ENCODE data around the gene UBE2QL1.

UBE2QL1 gene

DNA sequence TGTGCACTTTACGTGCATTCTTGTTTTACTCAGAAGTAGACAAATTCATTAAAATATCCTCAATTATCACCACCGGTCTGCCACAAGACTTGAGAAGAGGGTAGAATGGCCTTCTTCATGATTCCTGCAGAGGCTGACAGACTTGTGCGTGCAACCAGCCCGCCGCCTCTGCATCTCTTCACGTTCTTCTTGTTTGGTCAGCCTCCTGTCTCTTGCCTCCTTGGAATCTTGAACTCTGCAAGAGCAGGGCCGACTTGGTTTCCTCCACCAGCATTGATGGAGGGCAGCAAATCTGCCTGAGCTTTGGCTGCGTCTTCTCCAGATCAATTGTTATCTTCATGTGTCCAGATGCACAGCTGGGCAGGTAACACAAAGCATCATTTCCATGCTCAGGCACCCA, 20.2 kb downstream of the UBE2QL1 start:
- Histone ChIP-seq H3K4me1 (ENCODE audit: insufficient read depth, low read length) (peaks cover 9% of the 10 kb centered on the region; the same call in 1 of the 2 replicates), H3K36me3 (ENCODE audit: insufficient read depth, low read length) (no peaks in the 10 kb centered on the region), H3K9me3 (ENCODE audit: control insufficient read depth, insufficient read depth, low read length) (no peaks in the 10 kb centered on the region; the same call in 1 of the 2 replicates), H3K9ac (ENCODE audit: low read depth, low read length) (no peak overlapping the region)

DNA sequence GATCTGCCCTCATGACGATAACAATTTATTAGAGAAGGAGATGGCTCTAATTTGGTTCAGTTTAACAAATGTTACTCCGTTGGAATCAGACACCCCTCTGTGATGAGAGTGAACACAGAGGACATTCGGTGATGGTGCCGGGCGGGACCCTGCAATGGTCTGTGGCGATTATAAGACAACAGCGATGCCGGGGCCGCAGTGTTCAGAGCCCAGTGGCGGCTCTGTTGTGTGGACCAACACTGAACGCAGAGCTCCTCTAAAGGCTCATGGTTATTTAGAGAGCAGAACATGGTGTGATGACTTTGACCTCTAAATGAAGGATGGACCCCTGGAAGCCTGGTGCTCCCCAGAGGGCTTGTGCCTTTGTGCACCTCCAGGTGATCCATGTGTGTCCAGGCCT, 21.2 kb downstream of the UBE2QL1 start:
- Histone ChIP-seq H3K9me3 (ENCODE audit: control insufficient read depth, insufficient read depth, low read length) (no peaks in the 10 kb centered on the region; the same call in 1 of the 2 replicates), H3K9ac (ENCODE audit: low read depth, low read length) (no peak overlapping the region), H3K4me1 (ENCODE audit: insufficient read depth, low read length) (peaks cover 9% of the 10 kb centered on the region; the same call in 1 of the 2 replicates), H3K36me3 (ENCODE audit: insufficient read depth, low read length) (no peaks in the 10 kb centered on the region)

DNA sequence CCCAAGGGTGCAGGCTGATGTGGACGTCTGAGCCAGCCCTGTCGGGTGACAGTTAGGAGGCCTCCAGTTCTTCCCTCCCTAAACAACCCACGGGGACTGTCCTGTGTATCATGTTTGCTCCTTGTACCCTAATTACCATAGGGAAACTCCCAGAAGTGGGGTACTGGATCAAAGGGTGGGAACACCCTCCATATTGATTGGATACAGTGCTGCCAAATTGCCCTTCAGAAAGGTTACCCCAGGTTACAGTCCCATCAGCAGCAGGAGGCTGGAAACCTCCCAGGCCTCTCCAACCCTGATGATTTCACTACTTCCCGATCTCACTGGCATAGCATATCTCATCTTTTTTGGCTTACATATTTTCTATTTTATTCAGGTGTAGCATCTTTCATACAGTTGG, 22.0 kb downstream of the UBE2QL1 start:
- Histone ChIP-seq H3K36me3 (ENCODE audit: insufficient read depth, low read length) (no peaks in the 10 kb centered on the region), H3K9ac (ENCODE audit: low read depth, low read length) (no peak overlapping the region), H3K9me3 (ENCODE audit: control insufficient read depth, insufficient read depth, low read length) (no peaks in the 10 kb centered on the region; the same call in 1 of the 2 replicates), H3K4me1 (ENCODE audit: insufficient read depth, low read length) (peaks cover 9% of the 10 kb centered on the region; the same call in 1 of the 2 replicates)

DNA sequence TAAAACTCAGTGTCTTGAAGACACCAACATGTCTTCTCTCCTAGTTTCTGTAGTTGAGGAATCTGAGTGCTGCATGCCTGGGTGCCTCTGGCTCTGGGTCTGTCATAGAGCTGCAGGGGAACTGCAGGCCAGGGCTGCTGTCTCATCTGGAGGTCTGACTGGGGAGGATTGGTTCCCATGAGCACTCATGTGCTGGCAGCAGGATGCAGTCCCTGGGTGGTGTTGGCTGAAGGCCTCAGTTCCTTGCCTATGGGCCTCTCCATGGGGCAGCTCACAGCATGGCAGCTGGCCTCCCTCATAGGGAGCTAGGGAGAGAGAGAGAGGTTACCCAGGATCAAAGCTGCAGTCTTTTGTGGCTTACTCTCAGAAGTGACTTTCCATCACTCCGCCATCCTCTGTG, 22.6 kb downstream of the UBE2QL1 start:
- H3K4me1 ChIP-seq (ENCODE audit: insufficient read depth, low read length): peaks cover 15% of the 10 kb centered on the region
- H3K9me3 ChIP-seq (ENCODE audit: control insufficient read depth, insufficient read depth, low read length): no peaks in the 10 kb centered on the region; the same call in 1 of the 2 replicates
- no peak overlapping the region for H3K9ac ChIP-seq (ENCODE audit: low read depth, low read length)
- no peaks in the 10 kb centered on the region for H3K36me3 ChIP-seq (ENCODE audit: insufficient read depth, low read length)

- no peaks in the 10 kb centered on the region for H3K36me3 ChIP-seq (ENCODE audit: insufficient read depth, low read length)
- no peaks in the 10 kb centered on the region; the same call in 1 of the 2 replicates for H3K9me3 ChIP-seq (ENCODE audit: control insufficient read depth, insufficient read depth, low read length)
- H3K9ac ChIP-seq (ENCODE audit: low read depth, low read length): no peak overlapping the region
- peaks cover 12% of the 10 kb centered on the region for H3K4me1 ChIP-seq (ENCODE audit: insufficient read depth, low read length)
These were observed 24.1 kb downstream of the UBE2QL1 start for GRCh38 chr5:6472792-6473191.

DNA sequence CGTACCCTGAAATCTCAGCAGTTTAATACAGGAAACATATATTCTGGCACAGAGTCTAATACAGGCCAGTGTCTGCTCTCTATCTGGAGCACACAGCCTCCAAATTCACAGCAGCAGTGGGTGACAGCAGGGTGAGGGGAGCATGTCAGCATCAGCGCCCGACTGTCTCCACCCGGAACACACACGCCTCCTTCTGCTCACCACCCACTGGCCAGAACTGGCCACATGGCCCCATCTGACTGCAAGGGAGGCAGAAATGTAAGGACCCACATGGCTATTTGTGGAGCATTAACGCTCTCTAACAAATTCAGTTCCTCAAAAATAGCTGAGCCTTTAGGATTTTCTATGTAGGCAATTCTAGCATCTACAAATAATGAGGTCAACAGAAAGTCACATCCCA, 24.6 kb downstream of the UBE2QL1 start:
- Histone ChIP-seq H3K4me1 (ENCODE audit: insufficient read depth, low read length) (peaks cover 9% of the 10 kb centered on the region), H3K36me3 (ENCODE audit: insufficient read depth, low read length) (no peaks in the 10 kb centered on the region), H3K9ac (ENCODE audit: low read depth, low read length) (no peak overlapping the region), H3K9me3 (ENCODE audit: control insufficient read depth, insufficient read depth, low read length) (no peaks in the 10 kb centered on the region; the same call in 1 of the 2 replicates)

- H3K4me1 ChIP-seq (ENCODE audit: insufficient read depth, low read length): peaks cover 9% of the 10 kb centered on the region
- H3K9ac ChIP-seq (ENCODE audit: low read depth, low read length): no peak overlapping the region
- H3K9me3 ChIP-seq (ENCODE audit: control insufficient read depth, insufficient read depth, low read length): no peaks in the 10 kb centered on the region; the same call in 1 of the 2 replicates
- H3K36me3 ChIP-seq (ENCODE audit: insufficient read depth, low read length): no peaks in the 10 kb centered on the region
These were observed 27.1 kb downstream of the UBE2QL1 start for GRCh38 chr5:6475626-6476312.

DNA sequence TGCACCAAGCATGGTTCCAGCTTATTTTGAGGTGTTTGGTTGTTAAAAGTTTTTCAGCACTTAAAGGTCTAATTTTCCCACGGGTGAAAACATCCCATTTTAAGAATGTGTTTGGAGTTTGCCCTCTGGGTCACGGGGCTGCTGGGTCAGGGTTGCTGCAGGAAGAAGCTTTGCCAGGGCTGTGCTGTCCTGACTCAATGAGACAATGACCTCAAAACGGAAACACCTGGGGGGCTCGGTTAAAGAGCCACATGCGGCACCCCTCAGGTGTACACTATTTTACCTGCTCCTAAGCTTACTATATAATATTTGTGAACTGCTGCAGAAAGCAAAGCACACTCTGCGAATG, 27.6 kb downstream of the UBE2QL1 start:
- no peaks in the 10 kb centered on the region; the same call in 1 of the 2 replicates for H3K9me3 ChIP-seq (ENCODE audit: control insufficient read depth, insufficient read depth, low read length)
- no peak overlapping the region for H3K9ac ChIP-seq (ENCODE audit: low read depth, low read length)
- H3K36me3 ChIP-seq (ENCODE audit: insufficient read depth, low read length): no peaks in the 10 kb centered on the region
- peaks cover 9% of the 10 kb centered on the region for H3K4me1 ChIP-seq (ENCODE audit: insufficient read depth, low read length)

GRCh38 chr5:6478793-6479192, 30.1 kb downstream of the UBE2QL1 start:
- H3K36me3 ChIP-seq (ENCODE audit: insufficient read depth, low read length): no peaks in the 10 kb centered on the region
- no peaks in the 10 kb centered on the region for H3K9me3 ChIP-seq (ENCODE audit: control insufficient read depth, insufficient read depth, low read length)
- peaks cover 9% of the 10 kb centered on the region for H3K4me1 ChIP-seq (ENCODE audit: insufficient read depth, low read length)
- no peak overlapping the region for H3K9ac ChIP-seq (ENCODE audit: low read depth, low read length)

GRCh38 chr5:6480133-6481051, 31.7 kb downstream of the UBE2QL1 start:
- H3K9me3 ChIP-seq (ENCODE audit: control insufficient read depth, insufficient read depth, low read length): no peaks in the 10 kb centered on the region
- no peak overlapping the region for H3K9ac ChIP-seq (ENCODE audit: low read depth, low read length)
- peaks cover 9% of the 10 kb centered on the region for H3K4me1 ChIP-seq (ENCODE audit: insufficient read depth, low read length)
- no peaks in the 10 kb centered on the region for H3K36me3 ChIP-seq (ENCODE audit: insufficient read depth, low read length)

- H3K9me3 ChIP-seq (ENCODE audit: control insufficient read depth, insufficient read depth, low read length): no peaks in the 10 kb centered on the region
- no peaks in the 10 kb centered on the region for H3K4me1 ChIP-seq (ENCODE audit: insufficient read depth, low read length)
- no peaks in the 10 kb centered on the region for H3K36me3 ChIP-seq (ENCODE audit: insufficient read depth, low read length)
- H3K9ac ChIP-seq (ENCODE audit: low read depth, low read length): no peak overlapping the region
These were observed 34.1 kb downstream of the UBE2QL1 start for GRCh38 chr5:6482735-6483134.

GRCh38 chr5:6483880-6484382, 35.3 kb downstream of the UBE2QL1 start:
- H3K9me3 ChIP-seq (ENCODE audit: control insufficient read depth, insufficient read depth, low read length): no peaks in the 10 kb centered on the region
- H3K4me1 ChIP-seq (ENCODE audit: insufficient read depth, low read length): no peaks in the 10 kb centered on the region
- no peak overlapping the region for H3K9ac ChIP-seq (ENCODE audit: low read depth, low read length)
- no peaks in the 10 kb centered on the region for H3K36me3 ChIP-seq (ENCODE audit: insufficient read depth, low read length)

DNA sequence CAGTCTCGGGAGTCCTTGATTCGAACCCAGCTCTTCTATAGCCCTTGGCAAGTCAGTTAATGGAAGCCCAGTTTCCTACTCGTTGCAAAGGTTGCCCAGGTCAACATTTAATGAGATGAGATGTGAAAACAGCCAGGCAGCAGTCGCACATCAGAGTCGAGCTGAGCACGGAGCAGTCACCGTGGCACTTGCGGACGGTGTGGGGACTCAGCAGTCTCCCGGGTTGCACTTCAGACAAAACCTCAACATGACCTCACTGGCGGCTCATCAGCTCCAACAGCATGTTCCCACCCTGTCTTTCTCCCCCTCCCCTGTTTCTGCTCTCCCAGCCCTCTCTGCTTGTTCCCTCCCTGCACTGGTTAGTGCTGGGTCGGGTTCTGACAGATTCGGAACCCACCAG, 35.8 kb downstream of the UBE2QL1 start:
- Histone ChIP-seq H3K9ac (ENCODE audit: low read depth, low read length) (no peak overlapping the region), H3K36me3 (ENCODE audit: insufficient read depth, low read length) (no peaks in the 10 kb centered on the region), H3K4me1 (ENCODE audit: insufficient read depth, low read length) (no peaks in the 10 kb centered on the region), H3K9me3 (ENCODE audit: control insufficient read depth, insufficient read depth, low read length) (no peaks in the 10 kb centered on the region)

- H3K36me3 ChIP-seq (ENCODE audit: insufficient read depth, low read length): no peaks in the 10 kb centered on the region
- H3K4me1 ChIP-seq (ENCODE audit: insufficient read depth, low read length): no peaks in the 10 kb centered on the region
- no peaks in the 10 kb centered on the region for H3K9me3 ChIP-seq (ENCODE audit: control insufficient read depth, insufficient read depth, low read length)
- H3K9ac ChIP-seq (ENCODE audit: low read depth, low read length): no peak overlapping the region
These were observed 36.2 kb downstream of the UBE2QL1 start for GRCh38 chr5:6484899-6485298.
